HG02610 (cell line): ENCODE data around the gene PSMC1.

ENCODE experiments used
- ATAC-seq: cut with Tn5 transposase; IDR thresholded peaks from one replicate; pipeline ENCODE4 v1.9.1; 2021; ENCODE audit warnings: mild to moderate bottlenecking, moderate library complexity; ENCODE audit not compliant: unreplicated experiment

PSMC1 gene

GRCh38 chr14:90275820-90276219 lies 19.5 kb downstream of the PSMC1 start:
- no peak for ATAC-seq

- ATAC-seq = no peak
Observed at GRCh38 chr14:90276646-90277367, 20.5 kb downstream of the PSMC1 start.

DNA sequence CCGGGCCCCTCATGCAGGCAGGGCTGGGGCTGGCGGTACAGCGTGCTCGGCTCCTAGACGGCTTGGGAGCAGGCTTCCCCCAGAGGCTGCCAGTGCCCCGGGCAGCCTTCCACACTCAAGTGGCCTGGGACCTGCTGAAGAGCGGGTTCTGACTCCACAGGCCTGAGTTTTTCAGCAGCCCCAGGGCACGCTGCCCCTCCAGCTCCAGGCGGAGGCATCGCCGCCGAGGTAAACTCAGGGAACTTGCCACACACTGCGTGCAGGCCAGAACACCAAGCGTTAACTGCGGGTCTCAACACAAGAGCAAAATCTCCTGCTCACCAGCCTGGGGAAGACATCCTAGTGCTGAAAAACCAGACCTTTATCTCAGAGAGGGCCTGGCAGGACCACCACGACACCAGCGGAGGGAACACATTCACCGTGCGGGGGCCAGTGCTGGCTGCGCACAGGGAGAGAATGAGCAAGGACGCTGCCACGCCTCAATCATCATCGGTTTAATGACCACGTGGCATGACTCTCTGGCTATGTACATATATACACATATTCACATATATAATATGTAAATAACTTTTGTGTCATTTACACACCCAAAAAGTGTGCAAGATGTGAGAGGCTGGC lies 21.3 kb downstream of the PSMC1 start:
- no peak for ATAC-seq

DNA sequence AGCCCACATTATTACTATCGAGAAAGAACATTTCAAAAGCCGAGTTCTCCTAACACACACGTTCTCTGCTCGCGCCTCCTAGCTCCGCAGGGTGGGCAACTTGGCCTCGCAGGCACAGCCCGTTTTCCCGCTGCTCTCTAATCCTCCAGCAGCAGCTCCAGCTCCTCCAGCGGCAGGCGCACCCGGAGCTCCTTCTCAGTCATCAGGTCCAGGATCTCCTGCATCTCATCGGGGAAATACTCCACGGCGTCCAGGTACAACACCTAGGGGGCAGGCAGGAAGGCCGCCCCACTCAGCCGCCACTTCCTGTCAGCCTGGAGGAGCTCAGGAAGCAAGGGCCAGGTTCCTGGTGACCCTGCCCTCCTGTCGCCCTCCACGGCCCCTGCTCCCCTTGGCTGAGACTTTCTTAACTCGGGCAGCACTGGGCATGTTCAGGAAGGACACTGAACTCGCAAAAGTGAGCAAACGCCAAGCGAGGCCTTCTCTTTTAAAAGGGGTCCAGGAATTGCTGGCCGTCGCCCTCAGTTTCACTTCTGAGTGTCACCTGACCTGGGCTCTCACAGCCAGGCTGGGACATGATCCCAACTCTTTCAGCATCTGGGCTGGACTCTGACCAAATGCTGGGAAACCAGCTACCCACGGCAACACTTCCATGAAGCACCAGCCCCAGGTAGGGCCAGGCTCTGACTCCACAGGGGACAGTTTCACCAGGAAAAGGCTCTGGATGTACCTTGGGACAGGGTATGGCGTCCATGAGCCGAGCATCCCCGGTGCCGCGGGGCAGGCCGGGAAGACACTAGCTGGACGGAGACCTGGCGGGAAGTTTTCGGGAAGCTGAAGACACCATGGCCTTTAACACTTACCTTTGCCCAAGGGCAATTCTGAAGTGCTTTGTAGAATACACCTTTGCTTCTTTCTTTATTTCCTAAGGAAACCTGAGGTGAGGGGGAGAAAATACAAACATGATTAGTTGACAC lies 22.1 kb downstream of the PSMC1 start:
- ATAC-seq = no peak

DNA sequence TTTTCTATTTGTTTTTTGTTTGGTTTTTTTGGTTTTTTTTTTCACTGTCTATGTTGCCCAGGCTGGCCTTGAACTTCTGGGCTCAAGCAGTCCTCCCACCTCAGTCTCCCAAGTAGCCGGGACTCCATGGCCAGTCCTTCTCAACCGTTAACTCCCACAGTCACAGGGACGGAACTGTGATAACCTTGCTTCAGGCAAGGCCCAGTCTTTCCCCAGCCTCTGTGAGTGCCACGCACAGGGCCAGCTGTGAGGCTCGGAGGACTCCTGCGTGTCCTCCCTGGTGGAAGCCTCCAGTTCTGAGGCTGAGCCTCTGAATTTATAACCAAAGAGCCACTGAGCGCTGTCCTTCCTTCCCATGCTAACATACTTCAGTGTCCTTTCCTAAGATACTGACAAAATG lies 23.7 kb downstream of the PSMC1 start:
- no peak for ATAC-seq

- no peak for ATAC-seq
Observed at GRCh38 chr14:90281261-90281660, 24.9 kb downstream of the PSMC1 start.

DNA sequence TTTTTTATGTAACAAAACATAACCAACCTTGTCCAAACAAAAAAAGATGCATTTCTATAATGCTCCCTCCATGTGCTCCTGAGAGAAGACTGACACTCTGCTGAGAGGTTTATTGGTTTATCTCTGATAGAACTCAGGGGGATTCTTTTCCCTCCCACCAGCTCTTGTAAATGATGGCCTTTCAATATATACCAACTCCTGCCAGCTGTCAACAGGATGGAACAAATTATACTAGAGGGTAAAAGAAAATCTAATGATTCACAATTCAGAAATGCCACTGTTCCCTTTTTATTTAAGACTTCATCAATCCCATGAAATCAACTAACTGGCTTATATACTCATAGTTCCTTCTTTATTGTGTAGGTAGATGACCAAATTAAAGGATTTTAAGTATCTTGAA lies 25.4 kb downstream of the PSMC1 start:
- ATAC-seq = no peak

GRCh38 chr14:90287791-90288190 lies 31.4 kb downstream of the PSMC1 start:
- ATAC-seq = no peak

DNA sequence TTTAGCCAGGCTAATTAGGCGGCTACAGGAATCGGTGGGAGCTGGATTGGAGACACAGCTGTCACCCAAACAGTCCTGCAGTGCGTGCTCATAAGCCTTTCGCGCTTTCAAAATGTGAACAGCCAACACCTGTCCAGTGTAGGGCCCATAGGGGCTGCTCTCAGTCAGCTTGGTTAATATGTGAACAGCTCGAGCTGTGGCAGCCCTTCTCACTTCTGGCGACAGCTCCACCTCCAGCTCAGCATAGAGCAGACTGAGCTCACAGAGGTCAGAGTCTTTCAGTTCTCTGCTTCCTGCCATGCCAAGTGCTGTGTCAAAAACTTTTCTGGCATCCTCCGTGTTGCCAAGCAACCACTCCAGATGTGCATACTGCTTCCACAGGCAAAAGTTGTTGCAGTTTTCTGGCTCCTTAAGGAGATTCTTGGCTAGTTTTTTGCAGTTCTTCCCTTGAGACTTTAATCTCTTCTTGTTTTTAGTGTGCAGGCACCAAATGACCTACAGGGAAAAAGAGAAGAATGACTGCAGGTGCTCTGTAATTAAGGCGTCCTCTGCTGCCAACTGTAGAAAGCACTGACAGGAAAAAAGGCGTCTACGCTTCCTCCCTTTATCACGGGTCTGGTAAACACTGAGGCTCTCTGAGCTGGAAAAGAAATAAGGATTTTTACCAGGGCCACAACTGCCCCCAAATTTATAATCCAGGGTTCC lies 32.5 kb downstream of the PSMC1 start:
- no peak for ATAC-seq

GRCh38 chr14:90290337-90291011 lies 34.1 kb downstream of the PSMC1 start:
- no peak for ATAC-seq

DNA sequence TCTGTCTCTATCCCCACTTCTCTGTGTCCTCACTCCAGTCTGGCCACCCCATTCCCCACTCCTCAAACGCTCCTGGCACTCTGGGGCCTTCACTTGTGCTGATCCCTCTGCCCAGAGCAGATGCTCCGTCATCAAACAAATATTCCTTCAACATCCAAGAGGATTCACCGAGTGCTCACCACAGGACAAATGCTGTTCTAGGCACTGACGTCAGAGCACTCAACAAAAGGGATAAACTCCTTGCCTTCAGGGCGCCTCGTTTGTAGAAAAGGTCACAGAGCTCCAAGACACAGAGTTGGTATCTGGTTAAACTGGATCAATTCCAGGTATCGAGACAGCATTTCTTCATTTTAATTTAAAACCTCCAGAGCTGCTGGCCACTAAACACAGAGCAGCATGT lies 35.3 kb downstream of the PSMC1 start:
- ATAC-seq = no peak

- no peak for ATAC-seq
Observed at GRCh38 chr14:90293766-90294730, 37.7 kb downstream of the PSMC1 start.

- no peak for ATAC-seq
Observed at GRCh38 chr14:90294872-90295271, 38.5 kb downstream of the PSMC1 start.

DNA sequence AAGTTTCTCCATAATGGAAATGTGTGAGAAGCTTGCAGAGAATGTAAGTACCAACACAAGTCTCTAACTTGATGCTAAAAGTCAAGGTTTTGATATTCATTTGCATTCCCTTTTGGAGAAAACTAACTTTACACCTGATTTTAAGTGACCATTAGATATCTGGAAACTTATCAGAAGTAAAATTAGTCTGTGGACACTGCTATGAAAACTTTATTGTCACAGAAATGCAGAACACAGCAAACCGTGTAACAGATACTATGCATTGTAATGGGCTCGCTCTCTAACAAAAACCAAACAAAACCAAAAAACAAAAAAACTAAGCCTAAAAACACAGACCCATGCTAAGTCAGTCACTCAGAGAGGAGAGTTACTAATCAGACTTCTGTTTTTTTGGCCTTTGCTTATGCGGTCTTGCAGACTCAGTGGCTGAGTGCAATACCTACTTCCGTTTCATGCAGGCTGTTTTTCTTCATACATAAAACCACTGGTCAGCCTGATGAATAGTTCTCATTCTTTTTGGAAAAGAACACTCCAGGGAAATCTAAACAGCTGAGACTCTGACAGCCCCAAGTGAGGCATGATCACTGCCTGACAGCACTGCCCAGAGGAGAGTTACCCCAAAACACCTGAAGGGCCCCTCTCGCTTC lies 39.6 kb downstream of the PSMC1 start:
- no peak for ATAC-seq

DNA sequence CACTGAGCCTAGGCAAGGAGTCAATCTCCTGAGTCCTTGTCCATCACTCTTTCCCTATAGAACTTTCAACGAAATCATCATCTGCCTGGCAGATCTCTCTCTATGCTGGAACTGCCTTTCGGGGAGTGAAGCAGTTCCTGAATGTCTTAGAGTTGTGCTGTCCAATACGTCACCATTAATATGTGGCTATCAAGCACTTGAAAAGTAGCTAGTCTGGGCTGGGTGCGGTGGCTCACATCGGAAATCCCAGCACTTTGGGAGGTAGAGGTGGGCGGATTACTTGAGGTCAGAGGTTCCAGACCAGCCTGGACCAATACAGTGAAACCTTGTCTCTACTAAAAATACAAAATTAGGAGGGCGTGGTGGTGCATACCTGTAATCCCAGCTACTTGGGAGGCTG lies 40.3 kb downstream of the PSMC1 start:
- ATAC-seq = no peak

DNA sequence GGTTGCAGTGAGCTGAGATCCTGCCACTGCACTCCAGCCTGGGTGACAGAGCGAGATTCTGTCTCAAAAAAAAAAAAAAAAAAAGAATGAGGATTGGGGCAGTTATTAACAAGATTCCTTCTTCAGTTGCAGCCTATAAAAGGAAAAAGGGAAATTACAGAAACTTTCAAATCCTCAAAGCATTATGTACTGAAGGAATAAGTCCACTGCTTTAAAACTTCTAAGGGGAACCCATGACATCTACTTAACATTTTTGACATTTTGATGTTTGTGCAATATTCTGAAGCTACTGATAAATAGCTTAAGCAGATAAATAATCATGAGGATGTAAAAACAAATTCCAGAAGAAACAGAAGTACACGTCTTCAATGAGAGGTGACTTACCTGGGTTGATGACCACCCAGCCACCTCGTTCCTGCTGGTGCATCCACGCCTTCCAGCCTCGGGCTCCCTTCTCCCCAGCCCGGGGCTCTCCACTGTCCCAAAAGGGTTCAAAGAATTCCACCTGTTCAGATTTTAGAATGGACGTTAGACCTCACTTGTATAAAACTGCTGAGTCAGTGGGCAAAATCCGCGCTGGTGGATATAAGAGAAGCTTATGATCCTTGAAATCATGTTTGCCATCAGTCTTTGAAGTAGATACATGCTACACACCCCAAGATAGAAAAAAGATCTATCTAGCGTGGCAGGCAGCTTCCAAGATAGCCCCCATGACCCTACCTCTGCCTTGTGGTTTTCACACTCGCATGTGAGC lies 41.7 kb downstream of the PSMC1 start:
- no peak for ATAC-seq

DNA sequence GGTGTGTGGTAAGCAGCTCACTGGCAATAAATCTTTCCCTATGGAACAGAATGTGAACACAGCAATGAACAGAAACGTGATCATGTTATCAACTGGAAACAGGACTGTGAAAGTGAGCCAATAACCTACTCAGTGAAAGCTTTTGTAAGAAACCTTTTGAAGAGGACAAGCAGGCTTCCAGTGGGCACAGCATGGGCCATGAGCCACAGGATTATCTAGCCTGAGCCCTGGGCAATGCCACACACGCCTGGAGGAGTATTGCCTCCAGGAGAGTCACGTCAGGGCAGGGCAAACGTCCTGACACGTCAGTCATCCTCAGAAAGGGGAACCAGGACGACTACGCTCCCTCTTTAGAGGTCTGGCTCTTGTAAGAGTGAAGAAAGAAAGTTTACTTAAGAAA lies 43.1 kb downstream of the PSMC1 start:
- ATAC-seq = no peak

- ATAC-seq = no peak
Observed at GRCh38 chr14:90300611-90301047, 44.3 kb downstream of the PSMC1 start.
